BLaER1 treated with 17β-estradiol and CSF1 and Interleukin-3, amounts not matched to agents 10 nM and 100 nM (cell line): ENCODE data around the gene GPR153.

ENCODE experiments used
- H3K27ac ChIP-seq, 11 experiments: shearing (Covaris generic); formaldehyde crosslinking; 2 replicates each; pipeline ENCODE4 v1.8.1; 2022
- H3K27me3 ChIP-seq, 11 experiments: shearing (Covaris generic); formaldehyde crosslinking; 2 replicates each; pipeline ENCODE4 v1.8.1; 2022
- H3K36me3 ChIP-seq, 11 experiments: shearing (Covaris generic); formaldehyde crosslinking; 2 replicates each; pipeline ENCODE4 v1.8.1; 2022
- H3K4me1 ChIP-seq, 10 experiments: shearing (Covaris generic); formaldehyde crosslinking; 2 replicates each; pipeline ENCODE4 v1.8.1; 2022
- H3K4me2 ChIP-seq, 11 experiments: shearing (Covaris generic); formaldehyde crosslinking; 2 replicates each; pipeline ENCODE4 v1.8.1; 2022
- H3K4me3 ChIP-seq, 10 experiments: shearing (Covaris generic); formaldehyde crosslinking; 2 replicates each; pipeline ENCODE4 v1.8.1; 2022
- H3K9ac ChIP-seq, 11 experiments: shearing (Covaris generic); formaldehyde crosslinking; 2 replicates each; pipeline ENCODE4 v1.8.1; 2022
- H3K9me3 ChIP-seq, 11 experiments: shearing (Covaris generic); formaldehyde crosslinking; replicated peaks in 1 of 11; 2 replicates each; pipeline ENCODE4 v1.8.1; 2022
- H4K20me1 ChIP-seq, 11 experiments: shearing (Covaris generic); formaldehyde crosslinking; 2 replicates each; pipeline ENCODE4 v1.8.1; 2022
- Cebpa-rat ChIP-seq, 11 experiments: shearing (Covaris generic); IDR thresholded peaks; 2 replicates each; pipeline ENCODE4 v1.8.1; 2022

GPR153 gene

GRCh38 chr1:6275826-6276782 is 15.2 kb upstream of the GPR153 start:
- peaks cover 0 to 55% (median 8%) of the 10 kb centered on the region in 11 experiments; a peak in 8 of 22 replicates for H3K36me3 ChIP-seq

GRCh38 chr1:6274622-6275139 is 13.8 kb upstream of the GPR153 start:
- Histone ChIP-seq H3K27me3 (no peaks in the 10 kb centered on the region), H3K27ac (no peak overlapping the region), H3K9ac (0 out of 22 replicates have a peak overlapping the region, but pooled peaks of 1 of the 11 experiments have one; percentile 13), H3K4me3 (no peak overlapping the region), H4K20me1 (peaks cover 0 to 60% (median 12%) of the 10 kb centered on the region in 11 experiments; a peak in 7 of 22 replicates), H3K36me3 (peaks cover 0 to 43% (median 4%) of the 10 kb centered on the region in 11 experiments; a peak in 7 of 22 replicates), H3K4me1 (peaks cover 27 to 65% (median 48%) of the 10 kb centered on the region in 10 experiments), H3K4me2 (no peak overlapping the region), H3K9me3 (no peaks in the 10 kb centered on the region)
- TF ChIP-seq Cebpa-rat (IDR thresholded peaks at IDR 0.05) = no peak

More at GRCh38 chr1:6275826-6276782, 15.2 kb upstream of the GPR153 start:
- H3K4me1 ChIP-seq = peaks cover 26 to 58% (median 37%) of the 10 kb centered on the region in 10 experiments
- TF ChIP-seq Cebpa-rat (IDR thresholded peaks at IDR 0.05) = no peak
- H3K27ac ChIP-seq = peak overlapping the region in 2 of 11 experiments; percentile 34 to 37; a peak in 2 of 22 replicates
- peaks cover 0 to 66% (median 12%) of the 10 kb centered on the region in 11 experiments; a peak in 7 of 22 replicates for H4K20me1 ChIP-seq
- H3K4me2 ChIP-seq = peak overlapping the region; percentile 18 to 79 (median 47); a peak in 19 of 22 replicates
- H3K9ac ChIP-seq = peak overlapping the region in 6 of 11 experiments; percentile 2 to 41 (median 28); a peak in 7 of 22 replicates
- H3K9me3 ChIP-seq = no peaks in the 10 kb centered on the region
- H3K27me3 ChIP-seq = no peaks in the 10 kb centered on the region
- H3K4me3 ChIP-seq = no peak overlapping the region

GRCh38 chr1:6274102-6274501 is 13.2 kb upstream of the GPR153 start:
- no peak for TF ChIP-seq Cebpa-rat (IDR thresholded peaks at IDR 0.05)
- Histone ChIP-seq H3K27ac (no peak overlapping the region), H3K9me3 (no peaks in the 10 kb centered on the region), H3K9ac (no peak overlapping the region), H3K4me2 (no peak overlapping the region), H3K4me3 (no peak overlapping the region), H3K36me3 (peaks cover 0 to 37% (median 4%) of the 10 kb centered on the region in 11 experiments; a peak in 7 of 22 replicates), H3K4me1 (peaks cover 33 to 69% (median 52%) of the 10 kb centered on the region in 10 experiments), H3K27me3 (no peaks in the 10 kb centered on the region), H4K20me1 (peaks cover 0 to 55% (median 11%) of the 10 kb centered on the region in 11 experiments; a peak in 7 of 22 replicates)

DNA sequence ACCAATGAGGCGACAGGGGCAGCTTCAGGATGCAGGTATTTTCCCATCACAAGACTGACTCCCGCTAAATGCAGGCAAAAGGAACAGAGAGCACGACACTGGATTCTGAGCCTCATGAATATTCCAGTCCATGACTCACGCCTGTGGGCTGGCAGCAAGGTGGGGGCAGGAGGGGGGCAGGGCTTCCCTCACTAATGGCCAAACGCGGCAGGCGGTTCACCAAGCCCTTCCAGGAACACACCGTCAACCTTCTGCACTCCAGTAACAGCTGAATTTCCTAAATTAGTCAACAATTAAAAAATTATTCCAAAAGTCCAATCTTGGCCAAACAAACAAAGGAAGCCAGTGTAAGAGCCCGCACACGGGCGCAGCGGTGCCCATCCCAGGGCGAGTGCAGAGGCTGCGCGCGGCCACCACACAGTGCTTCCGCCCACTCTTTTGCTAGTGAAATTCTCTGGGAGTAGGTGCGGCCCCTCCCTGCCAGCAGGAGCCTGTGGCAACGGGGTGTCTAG is 12.5 kb upstream of the GPR153 start:
- Histone ChIP-seq H4K20me1 (peaks cover 0 to 49% (median 11%) of the 10 kb centered on the region in 11 experiments; a peak in 7 of 22 replicates), H3K27ac (no peak overlapping the region), H3K27me3 (no peaks in the 10 kb centered on the region), H3K4me1 (peaks cover 40 to 71% (median 58%) of the 10 kb centered on the region in 10 experiments), H3K4me3 (no peak overlapping the region), H3K4me2 (peak overlapping the region in 4 of 11 experiments; percentile 12 to 46 (median 24); a peak in 6 of 22 replicates), H3K9me3 (no peaks in the 10 kb centered on the region), H3K36me3 (peaks cover 0 to 33% (median 4%) of the 10 kb centered on the region in 11 experiments; a peak in 7 of 22 replicates), H3K9ac (peak overlapping the region in 1 of 11 experiments; percentile 51; a peak in 1 of 22 replicates)
- TF ChIP-seq Cebpa-rat (IDR thresholded peaks at IDR 0.05) = no peak

DNA sequence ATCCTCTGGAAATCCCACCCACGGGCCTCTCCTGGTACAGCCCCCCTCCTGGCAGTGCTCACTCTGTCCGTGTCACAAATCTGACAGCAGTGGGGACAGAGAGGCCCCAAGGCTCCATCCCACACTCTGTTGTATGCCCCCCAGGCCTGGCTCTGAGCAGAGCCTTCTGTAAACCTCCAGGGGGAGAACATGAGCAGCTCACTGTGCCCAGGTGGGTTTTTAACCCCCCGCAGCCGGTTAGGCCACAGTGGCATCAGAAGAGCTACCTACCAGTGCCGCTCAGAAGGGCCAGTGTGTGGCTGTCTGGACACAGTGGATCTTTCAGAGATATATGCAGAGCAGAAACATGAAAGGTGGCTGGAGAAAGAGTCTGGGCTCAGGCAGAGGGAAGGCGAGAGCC is 12.0 kb upstream of the GPR153 start:
- Histone ChIP-seq H3K4me2 (peak overlapping the region in 4 of 11 experiments; percentile 12 to 46 (median 24); a peak in 6 of 22 replicates), H3K27ac (no peak overlapping the region), H3K4me1 (peaks cover 45 to 73% (median 64%) of the 10 kb centered on the region in 10 experiments)

GRCh38 chr1:6272452-6272851 is 11.6 kb upstream of the GPR153 start:
- Histone ChIP-seq H3K4me2 (no peak overlapping the region), H3K9ac (no peak overlapping the region), H4K20me1 (peaks cover 0 to 49% (median 11%) of the 10 kb centered on the region in 11 experiments; a peak in 7 of 22 replicates), H3K27me3 (no peaks in the 10 kb centered on the region), H3K4me3 (no peak overlapping the region), H3K4me1 (peaks cover 49 to 74% (median 65%) of the 10 kb centered on the region in 10 experiments), H3K36me3 (peaks cover 0 to 33% (median 4%) of the 10 kb centered on the region in 11 experiments; a peak in 7 of 22 replicates), H3K9me3 (no peaks in the 10 kb centered on the region), H3K27ac (no peak overlapping the region)
- no peak for TF ChIP-seq Cebpa-rat (IDR thresholded peaks at IDR 0.05)

More for the DNA sequence above, 12.0 kb upstream of the GPR153 start:
- no peak overlapping the region for H3K4me3 ChIP-seq
- peaks cover 0 to 33% (median 4%) of the 10 kb centered on the region in 11 experiments; a peak in 7 of 22 replicates for H3K36me3 ChIP-seq
- peaks cover 0 to 46% (median 11%) of the 10 kb centered on the region in 11 experiments; a peak in 7 of 22 replicates for H4K20me1 ChIP-seq
- H3K9me3 ChIP-seq = no peaks in the 10 kb centered on the region
- TF ChIP-seq Cebpa-rat (IDR thresholded peaks at IDR 0.05) = no peak
- H3K27me3 ChIP-seq = no peaks in the 10 kb centered on the region
- peak overlapping the region in 1 of 11 experiments; percentile 51; a peak in 1 of 22 replicates for H3K9ac ChIP-seq

DNA sequence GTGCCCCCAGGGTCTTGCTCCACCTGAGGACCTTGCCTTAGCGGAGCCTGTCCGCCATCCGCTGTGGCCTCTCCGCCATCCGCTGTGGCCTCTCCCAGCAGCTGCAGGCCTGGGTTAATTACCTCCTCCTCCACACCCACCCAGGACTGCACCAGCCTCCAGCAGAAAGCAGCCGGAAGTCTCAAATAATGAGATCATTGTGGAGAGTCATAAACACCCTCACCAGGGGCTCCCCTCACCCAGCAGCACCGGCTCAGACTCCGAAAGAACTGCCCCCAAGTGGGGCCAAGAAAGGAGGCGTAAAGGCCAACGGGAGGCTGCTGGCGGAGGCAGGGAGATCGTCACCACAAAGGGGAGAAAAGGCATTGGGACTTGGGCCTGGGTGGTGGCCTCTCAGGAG is 10.7 kb upstream of the GPR153 start:
- H3K9me3 ChIP-seq = no peaks in the 10 kb centered on the region
- peak overlapping the region in 5 of 11 experiments; percentile 7 to 60 (median 39); a peak in 6 of 22 replicates for H3K4me2 ChIP-seq
- peaks cover 0 to 33% (median 4%) of the 10 kb centered on the region in 11 experiments; a peak in 7 of 22 replicates for H3K36me3 ChIP-seq
- TF ChIP-seq Cebpa-rat (IDR thresholded peaks at IDR 0.05) = no peak
- peaks cover 54 to 74% (median 65%) of the 10 kb centered on the region in 10 experiments for H3K4me1 ChIP-seq
- H4K20me1 ChIP-seq = peaks cover 0 to 46% (median 11%) of the 10 kb centered on the region in 11 experiments; a peak in 7 of 22 replicates
- H3K27me3 ChIP-seq = no peaks in the 10 kb centered on the region
- no peak overlapping the region for H3K4me3 ChIP-seq
- 0 out of 22 replicates have a peak overlapping the region, but pooled peaks of 1 of the 11 experiments have one; percentile 5 for H3K9ac ChIP-seq
- H3K27ac ChIP-seq = no peak overlapping the region

GRCh38 chr1:6271006-6271405 is 10.1 kb upstream of the GPR153 start:
- no peaks in the 10 kb centered on the region for H3K9me3 ChIP-seq
- no peak overlapping the region for H3K4me3 ChIP-seq
- H3K36me3 ChIP-seq = peaks cover 0 to 33% (median 4%) of the 10 kb centered on the region in 11 experiments; a peak in 7 of 22 replicates
- H3K9ac ChIP-seq = 0 out of 22 replicates have a peak overlapping the region, but pooled peaks of 1 of the 11 experiments have one; percentile 5
- TF ChIP-seq Cebpa-rat (IDR thresholded peaks at IDR 0.05) = no peak
- peaks cover 0 to 41% (median 11%) of the 10 kb centered on the region in 11 experiments; a peak in 7 of 22 replicates for H4K20me1 ChIP-seq
- peak overlapping the region in 8 of 11 experiments; percentile 5 to 60 (median 22); a peak in 10 of 22 replicates for H3K4me2 ChIP-seq
- H3K27ac ChIP-seq = no peak overlapping the region
- no peaks in the 10 kb centered on the region for H3K27me3 ChIP-seq
- H3K4me1 ChIP-seq = peaks cover 54 to 74% (median 65%) of the 10 kb centered on the region in 10 experiments
